Spleen (tissue), 11 donors: ENCODE results near the gene SLC46A1. TPM values are rescaled to one million over a fixed set of nuclear protein-coding genes. Genes with fewer than 3 reads are reported as not detected.

ENCODE experiments used
- DNase-seq: peaks from one replicate; pipeline ENCODE4 v3.0.0-alpha.2; 2020
- H3K27ac ChIP-seq, 8 donors: fragments of 200-600 bp; sonication (generic) in 7 of 8; 1 replicate in 4 of 8; 2 replicates in 4 of 8; pipeline versions ENCODE4 v1.5.0 to v1.8.0; 2016 to 2021; ENCODE audit warnings: inconsistent platforms in 4 of 8, mild to moderate bottlenecking in 4 of 8, moderate library complexity in 1 of 8
- H3K27me3 ChIP-seq, 7 donors: fragments of 200-600 bp; sonication (generic) in 6 of 7; replicated peaks in 1 of 7; 1 replicate in 4 of 7; 2 replicates in 3 of 7; pipeline versions ENCODE4 v1.5.0 to v1.8.0; 2016 to 2021; ENCODE audit warnings: inconsistent platforms in 3 of 7, mild to moderate bottlenecking in 1 of 7
- H3K36me3 ChIP-seq, 6 donors: fragments of 200-600 bp; sonication (generic) in 5 of 6; 1 replicate in 4 of 6; 2 replicates in 2 of 6; pipeline versions ENCODE4 v1.5.0 to v1.8.0; 2016 to 2021; ENCODE audit warnings: inconsistent platforms in 2 of 6
- H3K4me1 ChIP-seq, 6 donors: fragments of 200-600 bp; sonication (generic) in 5 of 6; 1 replicate in 3 of 6; 2 replicates in 3 of 6; pipeline versions ENCODE4 v1.5.0 to v1.8.0; 2016 to 2021; ENCODE audit warnings: inconsistent platforms in 3 of 6
- H3K4me3 ChIP-seq, 8 donors: fragments of 200-600 bp; sonication (generic) in 7 of 8; 1 replicate in 4 of 8; 2 replicates in 4 of 8; pipeline versions ENCODE4 v1.5.0 to v1.8.0; 2016 to 2021; ENCODE audit warnings: inconsistent platforms in 4 of 8, mild to moderate bottlenecking in 4 of 8, moderate library complexity in 2 of 8
- H3K9me3 ChIP-seq, 8 donors: fragments of 200-600 bp; sonication (generic) in 7 of 8; 1 replicate in 4 of 8; 2 replicates in 4 of 8; pipeline versions ENCODE4 v1.5.0 to v1.8.0; 2016 to 2021; ENCODE audit warnings: inconsistent platforms in 4 of 8
- POLR2A ChIP-seq, 3 donors: fragments of 450-650 bp; IDR thresholded peaks; one replicate each; pipeline ENCODE4 v1.5.1; 2017; ENCODE audit warnings: antibody characterized with exemption in 3 of 3, mild to moderate bottlenecking in 1 of 3
- POLR2AphosphoS5 ChIP-seq, 3 donors: sonication (generic); formaldehyde crosslinking; IDR thresholded peaks; one replicate each; pipeline ENCODE4 v1.5.1; 2017; ENCODE audit warnings: antibody characterized with exemption in 3 of 3
- WGBS, 5 donors: extraction: QIAGEN DNeasy Blood & Tissue Kit in 3 of 5; methylation state at CpG; one replicate each; pipeline versions ENCODE4 v1.1.5 to v1.1.7; 2013 to 2018; 5-methylcytosine and 5-hydroxymethylcytosine counted together
- intact Hi-C: fragments of 100-400 bp; cut with DNase I; formaldehyde crosslinking; loops from one replicate; pipeline ENCODE4 v1.15.0; 2023; ENCODE audit warnings: low total_unique reads
- polyA plus RNA-seq, 3 donors: library from polyadenylated mRNA; stranded (reverse); fragments of 200-250 nt; gene quantifications; one replicate each; pipeline ENCODE4 v1.2.1, GENCODE V29; 2013
- total RNA-seq, 7 donors: library from RNA; depleted of rRNA in 3 of 7; stranded (reverse); fragments of >200 nt in 3 of 7; fragmentation: NEBNext Ultra II Directional in 4 of 7; extraction: Animal tissue kit (Norgen Biotek cat#: 25700) in 4 of 7; gene quantifications; one replicate each; pipeline versions ENCODE4 v1.1.0 to v1.2.1, GENCODE V29; 2016 to 2021
- TF ChIP-seq, protein P1 (sequence below), 11 experiments: fragments of 200-600 bp in 7 of 11; fragments of 450-650 bp in 4 of 11; sonication (generic) in 4 of 11; IDR thresholded peaks in 8 of 11; conservative IDR thresholded peaks in 3 of 11; 1 replicate in 7 of 11; 2 replicates in 4 of 11; pipeline versions ENCODE4 v1.4.0 to v1.8.0; 2016 to 2021; ENCODE audit warnings: antibody characterized with exemption in 11 of 11, inconsistent platforms in 4 of 11, mild to moderate bottlenecking in 1 of 11
- donor health status: healthy with polysubstance abuse.
- donor health status: DM: no; HTN: no; CAD: no; lungs with moderate emphysema.
- donor health status: DM: no; HTN: no; CAD: no.
- donor health status: Bipolar disorder and iron deficiency.
- donor health status: healthy.
- donor health status: DM: no; HTN: no; CAD: no.
- donor health status: DM: yes; HTN: yes; CAD: no.

The SLC46A1 gene
- total and polyA plus RNA-seq, 10 donors: 2.1 to 28.9 (median 20.6) TPM

DNA sequence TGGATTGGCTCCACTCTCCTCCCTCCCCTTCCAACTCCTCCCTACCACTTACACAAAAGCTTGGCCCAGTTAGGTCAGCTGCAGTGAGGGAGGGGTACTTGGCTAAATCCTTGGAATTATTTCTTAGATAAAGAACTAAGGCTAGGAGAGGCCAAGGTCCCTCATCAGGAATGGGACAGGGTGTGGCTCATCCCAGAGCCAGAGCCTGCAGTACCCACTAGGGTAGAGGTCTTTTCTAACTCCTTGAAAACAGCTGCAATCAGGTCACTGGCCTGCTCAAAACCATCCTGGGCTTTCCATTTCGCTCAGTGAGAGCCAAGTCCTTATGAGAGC, 1.9 kb upstream of the SLC46A1 start:
- no peaks in the 10 kb centered on the region for H3K9me3 ChIP-seq
- WGBS, 5 donors: 76 to 92% (median 88%) methylated on average over 1 of the region's 1 CpG
- intact Hi-C loops: no loop called here

DNA sequence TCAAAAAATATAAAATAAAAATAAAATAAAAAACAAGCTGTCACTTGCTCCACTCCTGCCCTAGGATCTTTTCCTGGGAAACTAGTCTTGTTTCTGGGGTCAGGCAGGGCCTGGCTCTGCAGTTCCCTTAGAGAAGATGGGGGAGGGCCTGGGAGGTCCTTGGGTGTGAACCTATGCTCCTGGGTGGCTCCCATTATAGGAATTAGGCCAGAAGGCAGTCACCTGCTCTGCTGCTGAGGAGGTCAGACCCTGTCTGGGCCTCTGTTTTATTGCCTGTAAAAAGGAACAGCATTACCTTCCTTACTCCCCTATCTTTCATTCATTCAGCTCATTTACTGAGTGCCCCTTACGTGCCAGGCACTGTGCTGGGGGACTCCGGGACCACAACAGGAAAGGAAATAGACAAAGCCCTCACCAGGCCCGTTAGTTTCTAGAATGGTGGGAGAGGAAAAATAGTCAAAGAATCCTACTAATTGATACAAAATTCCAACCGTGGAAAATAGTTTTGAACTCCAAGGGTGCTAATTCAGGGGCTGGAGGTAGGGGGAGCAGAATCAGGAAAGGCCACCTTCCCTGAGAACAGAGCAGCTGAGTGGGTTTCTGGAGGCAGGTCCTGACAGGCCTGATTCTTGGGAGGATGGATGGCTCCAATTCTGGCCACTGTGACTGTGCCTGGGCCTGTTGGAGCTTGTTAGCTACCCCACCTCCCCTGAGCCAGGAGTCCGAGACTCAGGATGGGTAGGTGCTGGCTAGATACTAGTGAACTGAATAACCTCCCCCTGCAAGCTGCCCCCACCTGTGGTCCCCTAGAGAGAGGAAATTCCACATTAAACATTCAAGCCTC, 1.3 kb upstream of the SLC46A1 start:
- Histone ChIP-seq H3K27me3 (no peaks in the 10 kb centered on the region), H3K27ac (no peak overlapping the region), H3K4me1 (peaks cover 8 to 53% (median 26%) of the 10 kb centered on the region in 6 donors), H3K4me3 (no peak overlapping the region), H3K9me3 (no peaks in the 10 kb centered on the region), H3K36me3 (peaks cover 0 to 2% (median under 1%) of the 10 kb centered on the region in 6 donors)
- TF ChIP-seq, protein P1, sequence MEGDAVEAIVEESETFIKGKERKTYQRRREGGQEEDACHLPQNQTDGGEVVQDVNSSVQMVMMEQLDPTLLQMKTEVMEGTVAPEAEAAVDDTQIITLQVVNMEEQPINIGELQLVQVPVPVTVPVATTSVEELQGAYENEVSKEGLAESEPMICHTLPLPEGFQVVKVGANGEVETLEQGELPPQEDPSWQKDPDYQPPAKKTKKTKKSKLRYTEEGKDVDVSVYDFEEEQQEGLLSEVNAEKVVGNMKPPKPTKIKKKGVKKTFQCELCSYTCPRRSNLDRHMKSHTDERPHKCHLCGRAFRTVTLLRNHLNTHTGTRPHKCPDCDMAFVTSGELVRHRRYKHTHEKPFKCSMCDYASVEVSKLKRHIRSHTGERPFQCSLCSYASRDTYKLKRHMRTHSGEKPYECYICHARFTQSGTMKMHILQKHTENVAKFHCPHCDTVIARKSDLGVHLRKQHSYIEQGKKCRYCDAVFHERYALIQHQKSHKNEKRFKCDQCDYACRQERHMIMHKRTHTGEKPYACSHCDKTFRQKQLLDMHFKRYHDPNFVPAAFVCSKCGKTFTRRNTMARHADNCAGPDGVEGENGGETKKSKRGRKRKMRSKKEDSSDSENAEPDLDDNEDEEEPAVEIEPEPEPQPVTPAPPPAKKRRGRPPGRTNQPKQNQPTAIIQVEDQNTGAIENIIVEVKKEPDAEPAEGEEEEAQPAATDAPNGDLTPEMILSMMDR (IDR thresholded peaks at IDR 0.05 in 8 of 11, conservative IDR thresholded peaks at IDR 0.05 in 3 of 11): no peak
- TF ChIP-seq POLR2A (IDR thresholded peaks at IDR 0.05) (no peak), POLR2AphosphoS5 (IDR thresholded peaks at IDR 0.05) (no peak)
- intact Hi-C loops: no loop called here
- 80 to 89% (median 84%) methylated on average over 4 to 5 of the region's 5 CpGs for WGBS, 5 donors
- DNase-seq: no peak

More for the DNA sequence above, 1.9 kb upstream of the SLC46A1 start:
- TF ChIP-seq, protein P1 (IDR thresholded peaks at IDR 0.05 in 8 of 11, conservative IDR thresholded peaks at IDR 0.05 in 3 of 11): no peak
- no peak for TF ChIP-seq POLR2AphosphoS5 (IDR thresholded peaks at IDR 0.05)
- TF ChIP-seq POLR2A (IDR thresholded peaks at IDR 0.05): no peak
- Histone ChIP-seq H3K27ac (no peak overlapping the region), H3K36me3 (no peaks in the 10 kb centered on the region), H3K27me3 (no peaks in the 10 kb centered on the region), H3K4me1 (peaks cover 8 to 50% (median 26%) of the 10 kb centered on the region in 6 donors), H3K4me3 (no peak overlapping the region)
- no peak for DNase-seq

DNA sequence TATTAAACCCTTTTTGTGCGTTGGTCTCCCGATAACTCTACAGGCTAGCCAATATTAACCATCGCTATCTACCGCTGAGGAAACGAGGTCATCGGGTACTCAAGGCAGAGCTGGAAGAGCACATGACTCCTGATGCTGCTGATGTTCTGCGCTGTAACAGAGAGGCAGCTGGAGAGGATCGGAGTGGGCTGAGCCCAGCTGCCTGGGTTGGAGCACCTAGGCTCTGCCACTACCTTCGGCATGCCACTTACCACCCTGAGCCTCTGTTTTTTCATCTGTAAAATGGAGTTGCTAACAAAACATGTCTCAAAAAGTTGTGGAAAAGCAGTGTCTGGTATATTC, 432 bp upstream of the SLC46A1 start:
- H3K36me3 ChIP-seq: peaks cover 0 to 11% (median 3%) of the 10 kb centered on the region in 6 donors
- peak overlapping the region in 4 of 8 donors; percentile 63 to 82 (median 71) for H3K27ac ChIP-seq
- no peaks in the 10 kb centered on the region for H3K27me3 ChIP-seq
- no peak for DNase-seq
- peak overlapping the region; percentile 60 to 96 (median 88) for H3K4me3 ChIP-seq
- H3K9me3 ChIP-seq: no peaks in the 10 kb centered on the region
- no peak for TF ChIP-seq POLR2AphosphoS5 (IDR thresholded peaks at IDR 0.05)
- TF ChIP-seq, protein P1 (IDR thresholded peaks at IDR 0.05 in 8 of 11, conservative IDR thresholded peaks at IDR 0.05 in 3 of 11): no peak
- TF ChIP-seq POLR2A (IDR thresholded peaks at IDR 0.05): no peak
- intact Hi-C loops: no loop called here
- H3K4me1 ChIP-seq: peaks cover 8 to 57% (median 27%) of the 10 kb centered on the region in 6 donors
- whole genome bisulfite sequencing, 5 donors: 28 to 45% (median 37%) methylated on average over 9 of the region's 9 CpGs

DNA sequence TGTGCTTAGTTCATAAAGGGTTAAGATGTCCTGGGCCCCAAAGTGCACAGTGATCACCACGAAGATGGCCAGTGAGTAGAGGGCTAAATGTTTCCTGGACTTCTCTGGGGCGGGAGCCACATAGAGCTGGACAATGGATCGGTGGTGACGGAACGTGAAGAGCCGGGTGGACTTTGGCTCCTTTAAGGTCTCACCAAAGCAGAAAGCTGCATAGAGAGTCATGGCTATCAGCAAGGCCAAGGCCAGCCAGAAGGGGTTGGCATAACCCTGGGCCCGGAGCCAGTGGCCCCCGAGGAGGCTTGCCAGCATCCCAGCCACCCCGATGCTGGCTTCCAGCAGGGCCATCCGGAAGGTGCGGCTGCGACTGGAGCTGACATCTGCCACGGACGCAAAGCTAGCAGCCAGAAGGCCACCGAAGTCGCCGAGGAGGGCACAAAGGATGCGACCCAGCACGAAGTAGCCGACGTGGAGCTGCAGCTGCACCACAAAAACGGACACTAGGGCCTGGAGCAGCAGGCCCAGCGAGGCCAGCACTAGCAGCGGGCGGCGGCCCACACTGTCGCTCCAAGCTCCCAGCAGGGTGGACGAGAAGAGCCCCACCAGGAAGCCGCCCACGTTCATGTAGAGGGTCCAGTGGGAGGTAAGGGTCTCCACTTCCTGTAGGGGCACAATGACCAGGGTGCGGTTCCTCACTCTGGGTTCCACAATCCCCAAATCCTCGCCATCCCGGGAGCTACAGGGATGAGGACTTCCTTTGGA, 1.0 kb downstream of the SLC46A1 start:
- Histone ChIP-seq H3K4me3 (peak overlapping the region; percentile 60 to 96 (median 88)), H3K9me3 (no peaks in the 10 kb centered on the region), H3K27me3 (no peaks in the 10 kb centered on the region), H3K36me3 (peaks cover 0 to 23% (median 3%) of the 10 kb centered on the region in 6 donors), H3K27ac (peak overlapping the region in 5 of 8 donors; percentile 63 to 82 (median 74)), H3K4me1 (peaks cover 8 to 57% (median 27%) of the 10 kb centered on the region in 6 donors)
- no peak for DNase-seq
- intact Hi-C loops: no loop called here
- 58 to 74% (median 64%) methylated on average over 15 to 33 of the region's 33 CpGs for WGBS, 5 donors
- TF ChIP-seq, protein P1 (IDR thresholded peaks at IDR 0.05 in 8 of 11, conservative IDR thresholded peaks at IDR 0.05 in 3 of 11): no peak
- peak; percentile 43 to 80 (median 74) for TF ChIP-seq POLR2AphosphoS5 (IDR thresholded peaks at IDR 0.05)
